ENCODE measurements around the gene SRA1.
A peak's percentile ranks its signal among the peaks of the same experiment; 100 is the strongest.

The SRA1 gene

DNA sequence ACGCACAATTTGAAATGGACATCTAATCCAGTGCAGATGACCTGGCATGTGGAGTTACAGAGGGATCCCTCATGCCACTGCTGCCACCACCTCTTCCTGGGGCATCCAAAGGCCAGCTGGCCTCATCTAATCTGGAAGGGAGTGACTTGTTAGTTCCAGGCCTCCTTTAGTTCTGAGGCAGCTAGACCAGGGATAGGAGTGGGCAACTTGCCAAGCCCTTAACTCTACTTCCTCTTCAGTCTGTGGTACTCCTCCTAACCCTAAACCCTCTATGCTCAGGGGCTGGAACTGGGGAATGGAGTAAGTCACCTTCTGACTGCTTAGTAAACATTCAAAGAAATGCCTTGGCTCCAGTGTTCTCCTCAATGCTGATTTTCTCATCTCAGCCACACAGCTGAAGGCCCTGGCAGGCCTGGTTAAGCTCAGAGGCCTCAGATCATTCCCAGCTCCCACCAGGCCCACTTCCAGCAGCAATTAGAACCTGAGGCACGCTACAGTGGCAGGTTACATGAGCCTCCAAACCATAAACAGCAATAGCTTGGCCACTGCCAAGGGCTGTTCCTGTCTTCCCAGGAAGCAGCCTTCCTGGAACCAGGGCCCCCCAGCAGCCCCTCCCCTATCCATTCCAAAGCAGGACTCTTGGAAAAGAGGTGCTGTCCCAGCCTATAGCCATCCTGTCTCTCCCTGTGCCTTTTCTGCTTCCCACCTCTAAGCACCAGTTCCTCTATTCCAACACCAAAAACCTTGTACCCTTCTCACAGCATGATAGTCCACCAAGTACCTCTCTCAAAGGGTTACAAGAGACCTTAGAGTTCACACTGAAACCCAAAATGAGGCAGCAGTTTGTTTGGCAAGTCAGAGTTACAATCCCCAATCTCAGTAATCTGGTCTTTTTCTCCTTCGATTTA lies 7.8 kb downstream of the SRA1 start:
- DNase-seq: no peak

DNA sequence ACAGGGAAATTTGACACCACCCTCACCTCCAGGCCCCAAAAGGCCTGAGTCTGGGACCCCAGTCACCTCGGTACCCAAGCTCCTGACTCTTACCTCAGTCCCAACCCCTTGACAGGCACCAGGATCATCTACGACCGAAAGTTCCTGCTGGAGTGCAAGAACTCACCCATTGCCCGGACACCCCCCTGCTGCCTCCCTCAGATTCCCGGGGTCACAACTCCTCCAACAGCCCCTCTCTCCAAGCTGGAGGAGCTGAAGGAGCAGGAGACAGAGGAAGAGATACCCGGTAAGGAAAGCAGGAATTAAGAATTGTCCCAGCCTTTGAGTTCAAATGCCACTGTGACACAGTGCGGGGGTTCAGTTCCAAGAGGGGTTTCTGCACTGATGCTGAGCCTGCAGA lies 8.5 kb downstream of the SRA1 start:
- no peak for DNase-seq

DNA sequence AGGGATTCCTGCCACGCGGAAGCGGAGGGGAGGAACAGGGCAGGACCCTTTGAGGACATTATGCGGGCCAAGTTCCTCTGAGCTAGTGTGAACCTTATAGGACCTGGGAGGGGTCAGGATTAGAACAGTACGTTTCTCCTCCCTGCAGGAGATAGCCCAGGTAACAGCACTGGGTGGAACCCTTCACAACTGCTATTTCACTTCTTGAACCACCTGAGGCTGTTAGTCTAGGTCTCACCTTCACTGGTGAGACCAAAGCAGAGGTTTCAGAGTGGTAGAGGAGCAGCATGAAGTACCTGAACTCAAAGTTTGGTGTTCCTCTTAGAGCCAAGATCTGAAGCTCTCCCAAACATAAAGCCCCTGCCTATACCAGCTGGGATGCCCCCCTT lies 9.0 kb downstream of the SRA1 start:
- DNase-seq: no peak

DNA sequence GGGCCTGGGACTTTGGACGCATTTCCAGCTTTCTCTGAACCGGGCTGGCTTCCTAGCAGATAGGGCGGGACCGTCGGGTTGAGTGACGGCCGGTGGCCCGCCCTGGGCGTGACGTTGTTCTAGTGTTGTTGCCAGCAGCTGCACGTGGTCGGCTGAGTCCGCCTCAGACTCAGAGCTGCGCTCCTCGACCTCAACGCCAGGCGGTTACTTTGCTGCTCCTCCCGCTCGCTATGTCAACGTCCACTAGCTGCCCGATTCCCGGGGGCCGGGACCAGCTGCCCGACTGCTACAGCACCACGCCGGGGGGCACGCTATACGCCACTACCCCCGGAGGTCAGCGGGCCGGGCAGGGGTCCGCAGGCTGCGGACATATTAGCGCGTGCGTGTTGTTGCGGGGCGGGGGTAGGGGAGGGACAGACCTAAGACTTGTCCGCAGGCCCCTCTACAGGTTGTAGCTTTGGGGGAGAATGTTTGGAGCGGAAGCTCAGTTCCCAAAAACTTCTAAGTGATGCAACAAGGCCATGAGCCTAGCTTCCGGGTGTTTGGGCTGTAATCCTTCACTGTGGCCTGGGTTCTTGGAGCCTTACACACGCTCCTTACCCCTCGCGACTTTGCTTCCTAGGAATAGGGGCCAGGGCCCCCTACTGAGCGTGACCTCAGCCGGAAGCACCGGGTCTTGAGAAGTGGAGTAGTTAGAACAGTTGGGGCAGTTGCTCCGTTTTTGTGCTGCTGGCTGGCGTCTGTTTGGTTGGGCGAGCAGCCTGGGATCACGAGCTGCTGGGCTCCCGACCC lies 9.6 kb downstream of the SRA1 start, which contains the start of gene EIF4EBP3:
EIF4EBP3 (plus strand) TSS at position 155 of the 792 bp plus-strand sequence; CDS start at position 231, 76 bp downstream.
- DNase-seq: peak; percentile 87

DNA sequence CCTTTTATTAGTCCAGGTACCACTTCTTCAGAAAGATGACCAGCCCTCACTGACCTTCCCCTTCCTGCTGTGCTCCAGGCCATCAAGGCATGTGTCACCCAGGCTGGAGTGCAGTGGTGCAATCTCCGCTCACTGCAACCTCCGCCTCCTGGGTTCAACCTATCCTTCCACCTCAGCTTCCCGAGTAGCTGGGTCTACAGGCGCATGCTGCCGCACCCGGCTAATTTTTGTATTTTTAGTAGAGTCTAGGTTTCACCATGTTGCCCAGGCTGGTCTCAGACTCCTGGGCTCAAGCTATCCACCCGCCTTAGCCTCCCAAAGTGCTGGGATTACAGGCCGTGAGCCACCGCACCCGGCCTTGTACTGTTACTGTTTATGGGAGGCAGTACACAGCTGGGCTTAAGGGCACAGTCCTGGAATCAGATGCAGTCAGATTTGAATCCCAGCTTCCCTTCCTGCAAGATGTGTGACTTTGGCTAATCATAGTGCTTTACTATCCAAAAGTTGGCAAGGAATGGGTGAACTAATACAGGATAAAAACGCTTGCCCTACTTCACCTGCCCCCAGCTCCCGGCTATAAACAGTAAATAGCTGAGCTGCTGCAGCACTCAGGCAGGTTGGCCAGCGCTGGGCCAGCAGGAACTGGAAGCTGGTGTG lies 10.3 kb downstream of the SRA1 start:
- DNase-seq: no peak

DNA sequence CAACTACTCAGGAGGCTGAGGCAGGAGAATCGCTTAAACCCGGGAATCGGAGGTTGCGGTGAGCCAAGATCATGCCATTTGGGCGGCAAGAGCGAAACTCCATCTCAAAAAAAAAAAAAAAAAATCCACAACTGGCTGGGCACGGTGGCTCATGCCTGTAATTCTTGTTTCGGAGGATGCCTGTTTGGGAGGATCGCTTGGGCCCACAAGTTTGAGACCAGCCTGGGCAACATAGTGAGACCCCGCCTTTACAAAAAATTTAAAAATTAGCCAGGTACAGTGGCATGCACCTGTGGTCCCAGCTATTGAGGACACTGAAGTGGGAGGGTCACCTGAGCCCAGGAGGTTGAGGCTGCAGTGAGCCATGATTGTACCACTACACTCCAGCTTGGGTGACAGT lies 11.7 kb downstream of the SRA1 start:
- no peak for DNase-seq

DNA sequence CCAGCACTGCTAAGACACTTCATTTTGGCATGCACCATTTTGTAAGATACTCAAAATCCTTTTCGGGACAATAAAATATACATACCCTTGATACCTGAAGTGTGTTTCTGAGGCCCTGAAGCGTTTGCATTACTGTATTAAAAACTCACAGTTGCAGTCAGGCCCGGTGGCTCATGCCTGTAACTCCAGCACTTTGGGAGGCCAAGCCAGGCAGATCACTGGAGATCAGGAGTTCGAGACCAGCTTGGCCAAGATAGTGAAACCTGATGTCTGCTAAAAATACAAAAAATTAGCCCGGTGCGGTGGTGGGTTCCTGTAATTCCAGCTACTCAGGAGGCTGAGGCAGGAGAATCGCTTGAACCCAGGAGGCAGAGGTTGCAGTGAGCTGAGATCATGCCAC lies 12.3 kb downstream of the SRA1 start:
- no peak for DNase-seq

DNA sequence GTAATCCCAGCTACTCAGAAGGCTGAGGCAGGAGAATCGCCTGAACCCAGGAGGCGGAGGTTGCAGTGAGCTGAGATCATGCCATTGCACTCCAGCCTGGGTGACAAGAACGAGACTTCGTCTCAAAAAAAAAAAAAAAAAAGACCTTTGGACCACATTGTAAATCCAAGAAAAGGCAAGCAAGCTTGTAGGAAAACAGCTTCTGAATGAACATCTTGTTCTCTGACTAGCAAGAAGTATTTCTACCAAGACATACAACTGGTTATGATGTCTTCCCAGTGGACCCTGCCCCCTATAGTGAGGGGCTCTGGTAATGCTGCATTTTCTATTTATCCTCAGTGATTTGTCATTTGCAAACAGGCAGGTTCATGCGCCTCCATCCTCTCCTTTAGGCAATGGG lies 14.3 kb downstream of the SRA1 start:
- no peak for DNase-seq

DNA sequence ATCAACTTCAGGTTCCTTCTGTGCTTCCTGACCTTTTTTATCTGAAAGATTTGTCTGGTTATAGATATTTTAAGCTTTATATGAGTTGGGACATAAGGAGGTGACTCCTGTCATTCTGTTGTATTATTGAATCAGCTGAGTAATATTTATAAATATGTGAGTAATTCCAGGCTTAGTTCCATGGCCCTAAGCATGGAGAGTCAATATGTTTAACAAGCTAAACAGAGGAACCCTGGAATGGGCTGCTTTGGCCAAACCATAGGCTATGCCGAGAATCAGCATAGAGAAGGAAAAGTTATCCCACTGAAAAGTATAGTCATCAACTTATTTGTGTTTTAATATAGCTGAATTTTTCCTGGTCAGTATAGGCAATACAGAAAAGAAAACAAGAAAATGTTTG lies 17.0 kb downstream of the SRA1 start:
- DNase-seq: no peak

DNA sequence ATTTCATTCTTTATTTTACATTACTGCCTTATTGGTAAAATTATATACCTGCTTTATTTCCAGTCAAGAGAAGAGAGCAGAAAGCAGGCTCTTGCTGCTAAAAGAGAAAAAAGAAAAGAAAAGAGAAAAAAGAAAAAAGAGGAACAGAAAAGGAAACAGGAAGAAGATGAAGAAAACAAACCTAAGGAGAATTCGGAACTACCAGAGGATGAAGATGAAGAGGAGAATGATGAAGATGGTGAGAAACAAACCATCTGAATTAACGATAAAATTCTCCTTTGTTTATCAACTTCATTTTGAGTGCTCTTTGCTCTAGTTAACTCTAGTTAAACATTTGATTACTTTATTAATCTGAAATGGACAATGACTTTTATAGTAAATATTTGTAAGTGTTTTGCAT lies 33.3 kb downstream of the SRA1 start:
- DNase-seq: no peak

DNA sequence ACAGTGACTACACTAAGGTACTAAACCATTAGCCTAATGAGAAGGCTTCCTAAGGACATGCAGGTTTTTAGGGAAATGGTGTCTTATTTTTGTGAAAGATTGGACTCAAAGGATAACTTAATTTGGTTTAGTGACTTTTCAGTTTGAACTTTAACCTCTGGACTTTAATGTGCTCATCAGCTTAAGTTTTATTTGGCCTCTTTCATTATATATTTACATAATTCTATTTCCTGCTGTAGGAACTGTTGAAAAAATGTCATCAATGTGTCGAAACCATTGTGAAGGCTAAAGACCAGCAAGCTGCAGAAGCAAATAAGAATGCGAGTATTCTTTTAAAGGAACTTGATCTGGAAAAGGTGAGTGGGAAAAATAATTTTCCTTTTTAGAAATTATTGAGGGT lies 44.1 kb downstream of the SRA1 start:
- DNase-seq: no peak

DNA sequence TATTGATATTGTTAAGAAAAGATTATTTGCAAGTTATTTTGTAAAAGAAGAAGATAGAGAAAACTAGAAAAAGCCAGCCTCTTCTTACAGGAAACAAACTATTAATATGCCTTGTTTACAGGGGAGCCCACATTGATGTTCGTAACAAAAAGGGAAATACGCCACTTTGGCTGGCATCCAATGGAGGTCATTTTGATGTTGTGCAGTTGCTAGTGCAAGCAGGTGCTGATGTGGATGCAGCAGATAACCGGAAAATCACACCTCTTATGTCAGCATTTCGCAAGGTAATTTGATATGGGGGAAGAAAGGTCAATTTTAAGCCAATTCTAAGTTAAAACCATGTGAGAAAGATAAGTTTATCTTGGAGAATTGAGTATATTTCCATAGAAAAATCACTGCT lies 47.4 kb downstream of the SRA1 start:
- DNase-seq: no peak

DNA sequence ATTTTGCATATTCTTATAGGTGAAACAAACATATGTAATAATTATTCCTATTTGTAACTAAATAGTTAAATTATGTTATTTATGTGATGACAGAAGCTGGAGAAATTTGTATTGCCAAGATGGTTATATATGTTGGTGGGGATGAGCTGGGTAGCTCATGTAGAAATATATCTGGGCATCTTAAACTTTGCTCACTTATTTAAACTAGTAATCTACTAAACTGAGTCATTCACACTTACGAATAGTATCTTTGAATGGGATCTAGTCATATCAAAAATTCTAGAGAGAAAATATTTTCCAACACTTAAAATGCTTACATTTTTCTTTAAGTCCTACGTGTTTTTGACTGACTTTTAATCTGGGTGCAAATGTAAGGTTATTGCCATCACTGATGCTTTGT lies 54.4 kb downstream of the SRA1 start:
- DNase-seq: no peak
